ENCODE results near the gene MEGF8.

Gene MEGF8

GRCh38 chr19:42286349-42287016 is 39.0 kb upstream of the MEGF8 start:
- no peak for FAIRE-seq

- no peak for FAIRE-seq
These were observed 38.2 kb upstream of the MEGF8 start for GRCh38 chr19:42287017-42287826.

GRCh38 chr19:42287827-42288107 is 37.7 kb upstream of the MEGF8 start:
- no peak for FAIRE-seq

GRCh38 chr19:42288387-42288786 is 37.0 kb upstream of the MEGF8 start:
- no peak for FAIRE-seq

- no peak for FAIRE-seq
These were observed 36.4 kb upstream of the MEGF8 start for GRCh38 chr19:42288881-42289555.

- no peak for FAIRE-seq
These were observed 35.8 kb upstream of the MEGF8 start for GRCh38 chr19:42289556-42290041.

- FAIRE-seq = no peak
These were observed 35.3 kb upstream of the MEGF8 start for GRCh38 chr19:42290136-42290522.

GRCh38 chr19:42290523-42291434 is 34.7 kb upstream of the MEGF8 start:
- FAIRE-seq = no peak

- FAIRE-seq = no peak
These were observed 34.0 kb upstream of the MEGF8 start for GRCh38 chr19:42291435-42291810.

GRCh38 chr19:42292042-42292960 is 33.1 kb upstream of the MEGF8 start:
- FAIRE-seq = no peak

- no peak for FAIRE-seq
These were observed 32.5 kb upstream of the MEGF8 start for GRCh38 chr19:42292963-42293362.

- FAIRE-seq = no peak
These were observed 31.9 kb upstream of the MEGF8 start for GRCh38 chr19:42293540-42293939.

- no peak for FAIRE-seq
These were observed 31.5 kb upstream of the MEGF8 start for GRCh38 chr19:42293948-42294347.

- no peak for FAIRE-seq
These were observed 30.8 kb upstream of the MEGF8 start for GRCh38 chr19:42294471-42295137.

GRCh38 chr19:42295342-42295741 is 30.1 kb upstream of the MEGF8 start:
- no peak for FAIRE-seq

- no peak for FAIRE-seq
These were observed 29.5 kb upstream of the MEGF8 start for GRCh38 chr19:42295831-42296525.

- no peak for FAIRE-seq
These were observed 28.4 kb upstream of the MEGF8 start for GRCh38 chr19:42297039-42297438.

- no peak for FAIRE-seq
These were observed 23.7 kb upstream of the MEGF8 start, which contains the start of gene PRR19 for GRCh38 chr19:42301646-42302203. Gene PRR19 (plus strand): TSS chr19:42302132. CDS start chr19:42309585, 7,453 bp downstream.

- no peak for FAIRE-seq
These were observed 22.4 kb upstream of the MEGF8 start for GRCh38 chr19:42303101-42303464.

GRCh38 chr19:42303876-42304275 is 21.6 kb upstream of the MEGF8 start:
- FAIRE-seq = no peak

Data from islet of Langerhans (tissue), 1 donor.